HEK293T (cell line): Measurements from ENCODE around the gene PTPN11.
"Not testable (repeated sequence)": the region's sequence is repeated elsewhere in the genome, so short reads cannot be mapped to it uniquely, and the experiment has no call there.

Experiments used
- CTCF ChIA-PET: fragments of 350-600 bp; formaldehyde crosslinking; extraction: SDS; loops from one replicate; lab custom pipeline; 2021; ENCODE audit warnings: antibody characterized with exemption, inconsistent platforms; lab: Yijun Ruan, JAX
- POLR2A ChIA-PET: fragments of 350-600 bp; formaldehyde crosslinking; extraction: SDS; loops from one replicate; lab custom pipeline; 2020; ENCODE audit warnings: antibody characterized with exemption, inconsistent platforms; lab: Yijun Ruan, JAX
- DNase-seq: peaks from one replicate; pipeline ENCODE4 v3.0.0; 2012; ENCODE audit warnings: mixed read lengths; ENCODE audit errors: extremely low spot score
- ARNT ChIP-seq: fragments of 450-650 bp; IDR thresholded peaks from 2 replicates; pipeline ENCODE4 v1.6.1; 2017; ENCODE audit warnings: mild to moderate bottlenecking
- BHLHE40 ChIP-seq: fragments of 450-650 bp; IDR thresholded peaks from 2 replicates; pipeline ENCODE4 v1.6.1; 2016; ENCODE audit warnings: mild to moderate bottlenecking, moderate library complexity, borderline replicate concordance
- CTBP1 ChIP-seq: fragments of 450-650 bp; IDR thresholded peaks from 2 replicates; pipeline ENCODE4 v1.6.1; 2016; ENCODE audit warnings: borderline replicate concordance
- ELF4 ChIP-seq: fragments of 450-650 bp; IDR thresholded peaks from 2 replicates; pipeline ENCODE4 v1.6.1; 2017; ENCODE audit warnings: antibody characterized with exemption
- FOXA1 ChIP-seq: fragments of 450-650 bp; IDR thresholded peaks from 2 replicates; pipeline ENCODE4 v1.6.1; 2016; ENCODE audit warnings: mild to moderate bottlenecking
- FOXK2 ChIP-seq: fragments of 450-650 bp; IDR thresholded peaks from 2 replicates; pipeline ENCODE4 v1.6.1; 2016; ENCODE audit warnings: mild to moderate bottlenecking
- FOXM1 ChIP-seq: fragments of 450-650 bp; IDR thresholded peaks from 2 replicates; pipeline ENCODE4 v1.6.1; 2017; ENCODE audit warnings: mild to moderate bottlenecking, borderline replicate concordance
- HDGF ChIP-seq: fragments of 450-650 bp; IDR thresholded peaks from 2 replicates; pipeline ENCODE4 v1.6.1; 2017; ENCODE audit warnings: antibody characterized with exemption, borderline replicate concordance
- L3MBTL2 ChIP-seq: fragments of 450-650 bp; conservative IDR thresholded peaks from 2 replicates; pipeline ENCODE4 v1.6.1; 2016; ENCODE audit warnings: mild to moderate bottlenecking
- LEF1 ChIP-seq: fragments of 450-650 bp; IDR thresholded peaks from 2 replicates; pipeline ENCODE4 v1.6.1; 2017; ENCODE audit warnings: mild to moderate bottlenecking, borderline replicate concordance
- NFRKB ChIP-seq: fragments of 450-650 bp; IDR thresholded peaks from 2 replicates; pipeline ENCODE4 v1.6.1; 2016; ENCODE audit warnings: mild to moderate bottlenecking, moderate library complexity
- PKNOX1 ChIP-seq: fragments of 450-650 bp; IDR thresholded peaks from 2 replicates; pipeline ENCODE4 v1.6.1; 2016
- SP1 ChIP-seq: fragments of 450-650 bp; IDR thresholded peaks from 2 replicates; pipeline ENCODE4 v1.6.1; 2017
- SUZ12 ChIP-seq: fragments of 450-650 bp; IDR thresholded peaks from 2 replicates; pipeline ENCODE4 v1.6.1; 2016; ENCODE audit warnings: mild to moderate bottlenecking
- TARDBP ChIP-seq: fragments of 450-650 bp; IDR thresholded peaks from 2 replicates; pipeline ENCODE4 v1.6.1; 2016
- ZNF384 ChIP-seq: fragments of 450-650 bp; IDR thresholded peaks from 2 replicates; pipeline ENCODE4 v1.6.1; 2016

Gene PTPN11

GRCh38 chr12:112446008-112446725 lies 27.4 kb downstream of the PTPN11 start:
- no peak for TF ChIP-seq ARNT
- no peak for TF ChIP-seq SP1
- no peak for TF ChIP-seq SUZ12
- no peak for TF ChIP-seq NFRKB
- TF ChIP-seq FOXK2 = no peak
- TF ChIP-seq BHLHE40 = no peak
- no peak for TF ChIP-seq L3MBTL2
- no peak for DNase-seq
- ChIA-PET CTCF (interaction anchor here (0.6 kb wide), 1 partner anchor 17 kb away, joined by 3 read pairs; no protein-coding TSS in a partner anchor), POLR2A (no interaction called here)

GRCh38 chr12:112447106-112447505 lies 28.4 kb downstream of the PTPN11 start:
- ChIA-PET CTCF (interaction anchor here (0.7 kb wide), 1 partner anchor 26 kb away, joined by 4 read pairs; no protein-coding TSS in a partner anchor), POLR2A (no interaction called here)
- TF ChIP-seq FOXA1 (no peak), ZNF384 (no peak), FOXM1 (no peak), HDGF (no peak), BHLHE40 (no peak), CTBP1 (no peak), ARNT (no peak), LEF1 (no peak), SUZ12 (no peak), L3MBTL2 (no peak), FOXK2 (no peak), PKNOX1 (no peak)
- DNase-seq = no peak

- CTCF ChIA-PET, DNase-seq, POLR2A ChIA-PET: not testable (repeated sequence)
These were observed 29.4 kb downstream of the PTPN11 start for GRCh38 chr12:112448165-112448564.

- ChIA-PET CTCF (no interaction called here), POLR2A (no interaction called here)
- DNase-seq = no peak
- TF ChIP-seq TARDBP (no peak), FOXA1 (no peak), NFRKB (no peak), HDGF (no peak), BHLHE40 (no peak), PKNOX1 (no peak), ELF4 (no peak), SUZ12 (no peak), CTBP1 (no peak), SP1 (no peak), L3MBTL2 (no peak), LEF1 (no peak), FOXK2 (no peak), ARNT (no peak), ZNF384 (no peak), FOXM1 (no peak)
These were observed 32.0 kb downstream of the PTPN11 start for GRCh38 chr12:112450725-112451124.

GRCh38 chr12:112456029-112456428 lies 37.3 kb downstream of the PTPN11 start:
- CTCF ChIA-PET = interaction anchor here (0.7 kb wide), 1 partner anchor 304 kb away, joined by 10 read pairs; no protein-coding TSS in a partner anchor
- TF ChIP-seq L3MBTL2 (no peak), SUZ12 (no peak), ZNF384 (no peak), TARDBP (no peak), CTBP1 (no peak), LEF1 (no peak), HDGF (no peak), ELF4 (no peak), ARNT (no peak), FOXA1 (no peak), BHLHE40 (no peak), NFRKB (no peak), SP1 (no peak), FOXK2 (no peak), PKNOX1 (no peak), FOXM1 (no peak)
- POLR2A ChIA-PET = no interaction called here
- DNase-seq = no peak

GRCh38 chr12:112457142-112457541 lies 38.4 kb downstream of the PTPN11 start:
- CTCF ChIA-PET, DNase-seq, POLR2A ChIA-PET: not testable (repeated sequence)
